ENCODE measurements around the gene SPACDR.

DNA sequence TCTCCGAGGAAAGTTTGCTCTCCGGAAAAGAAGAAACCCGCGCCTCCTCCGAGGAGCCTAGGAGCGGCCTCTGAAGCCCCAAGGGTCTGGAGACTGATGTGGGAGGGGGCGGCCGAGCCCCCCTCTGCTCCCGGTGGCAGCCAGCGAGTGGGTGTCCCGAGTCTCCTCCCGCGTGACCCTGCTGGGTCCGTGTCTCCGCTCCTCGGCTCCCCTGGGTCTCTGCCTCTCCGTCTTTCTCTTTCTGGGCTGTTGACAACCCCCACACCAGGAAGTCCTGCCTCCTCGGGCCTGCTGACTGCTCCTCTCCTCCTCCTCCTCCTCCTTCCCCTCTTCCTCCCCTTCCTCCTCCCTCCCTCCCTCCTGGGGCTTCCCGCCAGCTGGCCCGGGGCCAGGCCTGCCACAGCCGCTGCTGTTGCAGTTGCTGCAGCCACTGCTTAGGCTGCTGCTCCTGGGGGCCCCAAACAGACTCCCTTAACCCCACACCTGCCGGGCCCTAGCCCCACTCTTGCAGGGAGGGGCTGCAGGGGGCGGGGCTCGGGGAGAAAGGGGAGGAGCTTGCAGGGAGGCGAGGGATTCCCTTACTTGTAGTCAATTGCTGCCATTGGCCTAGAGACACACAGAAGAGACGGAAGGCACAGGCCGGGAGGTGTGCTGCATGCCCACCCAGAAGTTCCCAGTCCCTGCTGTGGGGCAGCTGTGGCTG, 15.0 kb upstream of the SPACDR start, which contains the start of gene TSC22D4:
- TF ChIP-seq, protein P1, sequence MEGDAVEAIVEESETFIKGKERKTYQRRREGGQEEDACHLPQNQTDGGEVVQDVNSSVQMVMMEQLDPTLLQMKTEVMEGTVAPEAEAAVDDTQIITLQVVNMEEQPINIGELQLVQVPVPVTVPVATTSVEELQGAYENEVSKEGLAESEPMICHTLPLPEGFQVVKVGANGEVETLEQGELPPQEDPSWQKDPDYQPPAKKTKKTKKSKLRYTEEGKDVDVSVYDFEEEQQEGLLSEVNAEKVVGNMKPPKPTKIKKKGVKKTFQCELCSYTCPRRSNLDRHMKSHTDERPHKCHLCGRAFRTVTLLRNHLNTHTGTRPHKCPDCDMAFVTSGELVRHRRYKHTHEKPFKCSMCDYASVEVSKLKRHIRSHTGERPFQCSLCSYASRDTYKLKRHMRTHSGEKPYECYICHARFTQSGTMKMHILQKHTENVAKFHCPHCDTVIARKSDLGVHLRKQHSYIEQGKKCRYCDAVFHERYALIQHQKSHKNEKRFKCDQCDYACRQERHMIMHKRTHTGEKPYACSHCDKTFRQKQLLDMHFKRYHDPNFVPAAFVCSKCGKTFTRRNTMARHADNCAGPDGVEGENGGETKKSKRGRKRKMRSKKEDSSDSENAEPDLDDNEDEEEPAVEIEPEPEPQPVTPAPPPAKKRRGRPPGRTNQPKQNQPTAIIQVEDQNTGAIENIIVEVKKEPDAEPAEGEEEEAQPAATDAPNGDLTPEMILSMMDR (IDR thresholded peaks at IDR 0.05) = no peak
- TF ChIP-seq POLR2A (IDR thresholded peaks at IDR 0.05) (peak in 1 of 2 donors; percentile 87), POLR2AphosphoS5 (IDR thresholded peaks at IDR 0.05; ENCODE audit: insufficient read depth in 1 of 2, low read depth in 1 of 2) (peak in 1 of 2 donors; percentile 95)

Data from vagina (tissue), 2 donors.